ENCODE results near the gene FGFR2.

DNA sequence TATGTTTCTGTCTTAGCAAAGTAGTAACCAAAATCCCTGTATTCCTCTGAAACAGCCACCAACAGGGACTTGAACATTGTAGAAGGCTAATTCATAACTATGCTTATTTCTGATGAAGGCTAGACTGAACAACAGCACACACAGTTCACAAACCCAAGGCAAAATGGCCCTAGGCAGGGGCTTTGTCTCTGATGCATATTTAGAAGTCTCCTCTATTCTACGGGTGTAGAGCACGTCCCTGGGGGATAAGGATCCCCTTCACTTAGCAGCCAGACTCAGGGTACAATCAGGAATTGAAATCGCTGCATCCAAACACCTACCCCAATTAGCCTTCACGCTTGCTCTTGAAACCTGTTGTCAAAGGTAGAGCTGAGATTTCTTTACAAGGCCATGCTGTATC is 45.5 kb downstream of the FGFR2 start:
- TF ChIP-seq, protein P1, sequence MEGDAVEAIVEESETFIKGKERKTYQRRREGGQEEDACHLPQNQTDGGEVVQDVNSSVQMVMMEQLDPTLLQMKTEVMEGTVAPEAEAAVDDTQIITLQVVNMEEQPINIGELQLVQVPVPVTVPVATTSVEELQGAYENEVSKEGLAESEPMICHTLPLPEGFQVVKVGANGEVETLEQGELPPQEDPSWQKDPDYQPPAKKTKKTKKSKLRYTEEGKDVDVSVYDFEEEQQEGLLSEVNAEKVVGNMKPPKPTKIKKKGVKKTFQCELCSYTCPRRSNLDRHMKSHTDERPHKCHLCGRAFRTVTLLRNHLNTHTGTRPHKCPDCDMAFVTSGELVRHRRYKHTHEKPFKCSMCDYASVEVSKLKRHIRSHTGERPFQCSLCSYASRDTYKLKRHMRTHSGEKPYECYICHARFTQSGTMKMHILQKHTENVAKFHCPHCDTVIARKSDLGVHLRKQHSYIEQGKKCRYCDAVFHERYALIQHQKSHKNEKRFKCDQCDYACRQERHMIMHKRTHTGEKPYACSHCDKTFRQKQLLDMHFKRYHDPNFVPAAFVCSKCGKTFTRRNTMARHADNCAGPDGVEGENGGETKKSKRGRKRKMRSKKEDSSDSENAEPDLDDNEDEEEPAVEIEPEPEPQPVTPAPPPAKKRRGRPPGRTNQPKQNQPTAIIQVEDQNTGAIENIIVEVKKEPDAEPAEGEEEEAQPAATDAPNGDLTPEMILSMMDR (IDR thresholded peaks at IDR 0.05) = no peak
- no peak for TF ChIP-seq POLR2A (IDR thresholded peaks at IDR 0.05)
- no peak for TF ChIP-seq EP300 (IDR thresholded peaks at IDR 0.05)

All from tibial nerve (tissue), 4 donors.